ENCODE results near the gene SH3PXD2B. TPM values are rescaled to one million over a fixed set of nuclear protein-coding genes. Genes with fewer than 3 reads are reported as not detected.
"Not testable (repeated sequence)": the region's sequence is repeated elsewhere in the genome, so short reads cannot be mapped to it uniquely, and the experiment has no call there.

SH3PXD2B gene
- total RNA-seq, 1 donor from 2014 or later = 62.4 TPM

DNA sequence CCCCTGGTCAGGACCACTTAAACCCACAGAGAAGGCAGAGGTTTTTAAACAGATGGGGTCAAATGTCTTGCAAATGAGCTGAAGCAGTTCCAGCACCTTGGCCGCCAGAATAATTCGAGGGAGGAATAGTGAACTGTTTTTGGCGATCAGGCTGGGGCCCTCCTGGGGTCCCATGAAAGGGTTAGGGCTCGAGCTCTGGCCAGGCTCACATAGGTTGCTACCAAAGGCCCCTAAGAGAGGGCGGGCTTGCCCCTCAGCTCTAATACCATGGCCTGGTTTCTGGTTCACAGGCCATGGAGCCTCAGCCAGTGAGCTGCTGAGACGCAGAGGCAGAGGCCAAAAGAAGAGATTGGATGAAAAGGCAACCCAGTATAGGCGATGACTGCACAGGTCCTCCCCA is 96.0 kb downstream of the SH3PXD2B start:
- TF ChIP-seq, protein P1, sequence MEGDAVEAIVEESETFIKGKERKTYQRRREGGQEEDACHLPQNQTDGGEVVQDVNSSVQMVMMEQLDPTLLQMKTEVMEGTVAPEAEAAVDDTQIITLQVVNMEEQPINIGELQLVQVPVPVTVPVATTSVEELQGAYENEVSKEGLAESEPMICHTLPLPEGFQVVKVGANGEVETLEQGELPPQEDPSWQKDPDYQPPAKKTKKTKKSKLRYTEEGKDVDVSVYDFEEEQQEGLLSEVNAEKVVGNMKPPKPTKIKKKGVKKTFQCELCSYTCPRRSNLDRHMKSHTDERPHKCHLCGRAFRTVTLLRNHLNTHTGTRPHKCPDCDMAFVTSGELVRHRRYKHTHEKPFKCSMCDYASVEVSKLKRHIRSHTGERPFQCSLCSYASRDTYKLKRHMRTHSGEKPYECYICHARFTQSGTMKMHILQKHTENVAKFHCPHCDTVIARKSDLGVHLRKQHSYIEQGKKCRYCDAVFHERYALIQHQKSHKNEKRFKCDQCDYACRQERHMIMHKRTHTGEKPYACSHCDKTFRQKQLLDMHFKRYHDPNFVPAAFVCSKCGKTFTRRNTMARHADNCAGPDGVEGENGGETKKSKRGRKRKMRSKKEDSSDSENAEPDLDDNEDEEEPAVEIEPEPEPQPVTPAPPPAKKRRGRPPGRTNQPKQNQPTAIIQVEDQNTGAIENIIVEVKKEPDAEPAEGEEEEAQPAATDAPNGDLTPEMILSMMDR (IDR thresholded peaks at IDR 0.05; ENCODE audit: insufficient read depth, low read length, poor library complexity, severe bottlenecking) = no peak

DNA sequence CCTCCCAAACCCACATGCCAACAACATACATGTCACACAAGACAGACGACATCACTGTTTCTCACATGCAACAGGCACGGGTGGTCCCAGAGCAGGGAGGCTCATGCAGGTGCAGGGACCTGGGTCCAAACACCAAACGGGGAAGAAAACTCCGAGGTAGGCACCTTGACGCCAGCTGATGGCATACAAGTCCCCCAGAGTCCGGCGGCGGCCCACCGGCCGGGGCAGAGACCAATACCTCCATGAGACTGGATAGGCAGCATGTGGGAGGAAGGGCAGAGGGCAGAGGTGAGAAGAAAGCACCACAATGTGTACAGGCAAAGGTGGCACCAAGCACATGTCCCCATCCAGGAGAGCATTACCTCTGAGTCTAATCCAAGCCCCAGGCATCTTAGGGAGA is 97.8 kb downstream of the SH3PXD2B start:
- DNase-seq (ENCODE audit: low read depth) = no peak
- H3K27me3 ChIP-seq (ENCODE audit: control insufficient read depth, insufficient read depth, low read length) = no peaks in the 10 kb centered on the region
- H3K4me3 ChIP-seq (ENCODE audit: low read depth, low read length) = no peak overlapping the region
- no peaks in the 10 kb centered on the region for H3K36me3 ChIP-seq (ENCODE audit: control insufficient read depth, insufficient read depth, low read length)
- TF ChIP-seq, protein P1 (IDR thresholded peaks at IDR 0.05; ENCODE audit: insufficient read depth, low read length, poor library complexity, severe bottlenecking) = no peak

More for the DNA sequence above, 96.0 kb downstream of the SH3PXD2B start:
- Histone ChIP-seq H3K4me3 (ENCODE audit: low read depth, low read length) (no peak overlapping the region), H3K27me3 (ENCODE audit: control insufficient read depth, insufficient read depth, low read length) (no peaks in the 10 kb centered on the region), H3K36me3 (ENCODE audit: control insufficient read depth, insufficient read depth, low read length) (no peaks in the 10 kb centered on the region)
- no peak for DNase-seq (ENCODE audit: low read depth)

DNA sequence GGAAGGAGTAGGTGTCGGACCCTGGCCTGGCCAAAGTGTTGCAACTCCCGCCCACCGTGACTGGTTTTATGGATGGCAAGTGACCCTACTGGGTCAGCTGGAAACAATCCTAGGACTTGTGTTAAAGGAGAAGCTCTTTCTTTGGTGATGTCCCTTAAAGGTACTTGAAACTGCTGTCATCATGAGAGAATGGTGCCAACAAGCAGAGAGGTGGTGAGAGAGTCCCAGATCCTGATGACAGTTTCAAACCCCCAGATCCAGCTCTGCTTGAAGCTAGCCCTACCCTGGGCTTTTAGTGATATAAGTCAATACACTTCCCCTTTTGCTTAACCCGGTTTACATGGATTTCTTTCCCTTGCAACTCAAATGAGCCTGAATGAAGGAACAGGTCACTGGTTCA is 98.3 kb downstream of the SH3PXD2B start:
- TF ChIP-seq, protein P1 (IDR thresholded peaks at IDR 0.05; ENCODE audit: insufficient read depth, low read length, poor library complexity, severe bottlenecking) = no peak
- no peaks in the 10 kb centered on the region for H3K27me3 ChIP-seq (ENCODE audit: control insufficient read depth, insufficient read depth, low read length)
- no peak overlapping the region for H3K4me3 ChIP-seq (ENCODE audit: low read depth, low read length)
- H3K36me3 ChIP-seq (ENCODE audit: control insufficient read depth, insufficient read depth, low read length) = peaks cover under 1% of the 10 kb centered on the region
- DNase-seq (ENCODE audit: low read depth) = no peak

DNA sequence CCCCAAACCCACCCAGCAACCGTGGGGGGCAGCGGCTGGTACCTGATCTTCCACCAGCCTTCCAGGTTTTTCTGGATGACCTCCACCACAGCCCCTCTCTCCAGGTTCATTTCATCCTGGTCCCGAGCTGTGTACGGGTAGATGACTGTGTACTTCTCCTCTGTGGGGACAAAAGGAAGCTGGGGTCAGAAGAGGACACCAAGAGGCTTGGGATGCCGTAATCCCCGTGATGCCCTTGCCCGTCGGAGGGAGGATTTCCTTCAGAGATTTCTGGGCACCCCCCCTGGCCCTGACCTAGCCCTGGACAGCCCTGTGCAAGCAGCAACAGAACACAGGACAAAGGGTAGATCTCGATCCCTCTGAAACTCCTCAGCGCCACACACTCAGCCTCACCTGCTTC is 100.5 kb downstream of the SH3PXD2B start:
- no peak for DNase-seq (ENCODE audit: low read depth)
- H3K4me3 ChIP-seq (ENCODE audit: low read depth, low read length) = no peak overlapping the region
- no peaks in the 10 kb centered on the region for H3K27me3 ChIP-seq (ENCODE audit: control insufficient read depth, insufficient read depth, low read length)
- H3K36me3 ChIP-seq (ENCODE audit: control insufficient read depth, insufficient read depth, low read length) = peaks cover 1% of the 10 kb centered on the region
- TF ChIP-seq, protein P1 (IDR thresholded peaks at IDR 0.05; ENCODE audit: insufficient read depth, low read length, poor library complexity, severe bottlenecking) = no peak

DNA sequence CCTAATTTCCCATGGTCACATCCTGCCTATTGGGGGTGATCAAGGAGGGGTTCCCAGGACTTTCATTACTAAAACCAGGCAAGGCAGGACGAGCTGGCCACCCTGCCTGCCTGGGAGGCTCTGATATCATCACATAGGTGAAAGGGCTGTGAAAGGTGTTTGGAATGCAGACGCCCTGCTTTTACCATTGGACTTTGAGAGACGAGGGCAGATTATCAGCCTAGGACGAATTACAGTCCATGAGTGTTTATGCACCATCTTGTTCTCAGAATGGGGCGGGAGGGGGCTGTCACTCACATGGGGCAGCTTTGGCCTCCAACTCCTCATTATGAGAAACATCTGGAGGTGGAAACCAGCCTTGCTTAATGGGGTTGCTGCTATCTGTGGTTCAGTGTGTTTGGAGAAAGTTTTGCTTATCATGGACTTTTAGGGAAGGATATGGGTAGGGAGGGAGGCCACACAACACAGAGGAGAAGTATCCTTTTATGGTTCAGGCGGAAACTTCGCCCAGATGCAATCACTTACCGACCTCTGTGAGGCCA is 101.0 kb downstream of the SH3PXD2B start:
- TF ChIP-seq, protein P1 (IDR thresholded peaks at IDR 0.05; ENCODE audit: insufficient read depth, low read length, poor library complexity, severe bottlenecking) = no peak
- Histone ChIP-seq H3K36me3 (ENCODE audit: control insufficient read depth, insufficient read depth, low read length) (peaks cover 1% of the 10 kb centered on the region), H3K27me3 (ENCODE audit: control insufficient read depth, insufficient read depth, low read length) (no peaks in the 10 kb centered on the region), H3K4me3 (ENCODE audit: low read depth, low read length) (no peak overlapping the region)
- DNase-seq (ENCODE audit: low read depth) = no peak

DNA sequence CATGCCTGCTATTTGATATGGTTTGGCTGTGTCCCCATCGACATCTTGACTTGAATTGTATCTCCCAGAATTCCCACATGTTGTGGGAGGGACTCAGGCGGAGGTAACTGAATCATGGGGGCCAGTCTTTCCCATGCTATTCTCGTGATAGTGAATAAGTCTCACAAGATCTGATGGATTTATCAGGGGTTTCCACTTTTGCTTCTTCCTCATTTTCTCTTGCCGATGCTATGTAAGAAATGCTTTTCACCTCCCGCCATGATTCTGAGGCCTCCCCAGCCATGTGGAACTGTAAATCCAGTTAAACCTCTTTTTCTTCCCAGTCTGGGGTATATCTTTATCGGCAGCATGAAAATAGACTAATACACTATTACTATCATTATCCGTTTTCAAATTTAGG is 101.8 kb downstream of the SH3PXD2B start:
- not testable (repeated sequence) for H3K27me3 ChIP-seq (ENCODE audit: control insufficient read depth, insufficient read depth, low read length); H3K36me3 ChIP-seq (ENCODE audit: control insufficient read depth, insufficient read depth, low read length); DNase-seq (ENCODE audit: low read depth); H3K4me3 ChIP-seq (ENCODE audit: low read depth, low read length)

Measured in kidney epithelial cell (primary cell).